HG02973 (cell line): Measurements from ENCODE around the gene APLF.
A peak's percentile ranks its signal among the peaks of the same experiment; 100 is the strongest.

Experiments
- ATAC-seq: cut with Tn5 transposase; IDR thresholded peaks from one replicate; pipeline ENCODE4 v1.9.1; 2021; ENCODE audit warnings: moderate library complexity; ENCODE audit not compliant: unreplicated experiment

APLF gene, protein sequence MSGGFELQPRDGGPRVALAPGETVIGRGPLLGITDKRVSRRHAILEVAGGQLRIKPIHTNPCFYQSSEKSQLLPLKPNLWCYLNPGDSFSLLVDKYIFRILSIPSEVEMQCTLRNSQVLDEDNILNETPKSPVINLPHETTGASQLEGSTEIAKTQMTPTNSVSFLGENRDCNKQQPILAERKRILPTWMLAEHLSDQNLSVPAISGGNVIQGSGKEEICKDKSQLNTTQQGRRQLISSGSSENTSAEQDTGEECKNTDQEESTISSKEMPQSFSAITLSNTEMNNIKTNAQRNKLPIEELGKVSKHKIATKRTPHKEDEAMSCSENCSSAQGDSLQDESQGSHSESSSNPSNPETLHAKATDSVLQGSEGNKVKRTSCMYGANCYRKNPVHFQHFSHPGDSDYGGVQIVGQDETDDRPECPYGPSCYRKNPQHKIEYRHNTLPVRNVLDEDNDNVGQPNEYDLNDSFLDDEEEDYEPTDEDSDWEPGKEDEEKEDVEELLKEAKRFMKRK

DNA sequence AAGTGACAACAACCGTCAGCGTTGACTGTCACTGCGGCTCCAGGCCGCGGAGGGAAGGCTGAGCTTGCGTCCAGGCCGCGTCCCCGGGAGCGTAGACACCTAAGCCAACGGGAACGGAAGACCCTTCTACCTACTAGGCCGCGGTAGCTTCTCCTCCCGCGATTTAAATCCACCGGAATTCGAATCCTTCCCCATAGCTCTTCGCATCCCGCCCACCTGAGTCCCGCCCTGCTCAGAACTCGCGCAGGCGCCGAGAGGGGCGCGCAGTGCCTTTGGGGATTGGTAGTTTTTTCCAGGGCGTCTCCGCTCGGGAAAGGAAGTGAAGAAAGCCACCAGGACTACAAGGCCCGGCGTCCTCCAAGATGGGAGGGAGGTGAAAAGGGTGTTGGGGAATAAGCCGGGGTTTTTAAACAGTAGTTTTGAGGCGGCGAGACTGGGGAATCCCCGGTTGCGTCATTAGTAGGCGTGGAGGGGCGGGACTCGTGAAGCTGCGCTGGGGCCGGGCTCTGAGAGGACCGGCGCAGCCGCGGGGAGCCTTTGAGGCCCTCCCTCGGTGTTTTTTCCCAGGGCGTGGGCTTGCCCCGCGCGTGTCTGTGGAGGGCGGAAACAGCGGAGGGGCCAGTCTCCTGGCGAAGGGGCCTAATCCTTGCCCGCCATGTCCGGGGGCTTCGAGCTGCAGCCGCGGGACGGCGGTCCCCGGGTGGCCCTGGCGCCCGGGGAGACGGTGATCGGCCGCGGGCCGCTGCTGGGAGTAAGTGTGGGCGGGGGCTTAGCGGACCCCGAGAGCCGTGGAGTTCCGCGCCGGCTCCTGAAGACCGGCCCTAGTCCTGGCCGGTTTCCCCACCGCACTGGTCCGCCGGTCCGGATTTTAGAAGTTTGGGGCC, at the start of gene APLF, which contains the start of gene FBXO48:
Gene APLF (plus strand): TSS at position 509 of the 884 bp plus-strand sequence. CDS start 147 bp downstream, at position 656.
Gene FBXO48 (minus strand): TSS at position 218 of the 884 bp plus-strand sequence. CDS start 2,149 bp downstream, outside the sequence.
- ATAC-seq, result peak; percentile 93

DNA sequence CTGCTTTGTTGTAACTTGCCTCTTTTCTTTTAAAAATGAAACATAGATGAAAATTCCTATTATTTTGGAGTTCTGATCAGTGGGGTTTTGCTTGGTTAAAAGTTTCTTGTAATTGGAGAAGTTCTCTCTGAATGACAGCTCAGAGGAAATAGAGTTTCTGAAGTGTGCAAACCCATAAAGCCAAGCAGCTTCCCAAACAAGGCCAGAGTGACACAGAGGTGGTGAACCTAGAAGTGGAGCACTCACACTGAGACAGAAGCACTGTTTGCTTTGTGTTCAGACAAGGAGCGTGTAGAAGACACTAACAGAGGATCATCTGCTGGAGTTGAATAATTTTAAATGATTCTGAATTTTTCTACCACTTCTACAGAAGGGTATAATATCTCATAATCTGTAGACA, 49.5 kb upstream of the APLF start:
- ATAC-seq, result no peak

DNA sequence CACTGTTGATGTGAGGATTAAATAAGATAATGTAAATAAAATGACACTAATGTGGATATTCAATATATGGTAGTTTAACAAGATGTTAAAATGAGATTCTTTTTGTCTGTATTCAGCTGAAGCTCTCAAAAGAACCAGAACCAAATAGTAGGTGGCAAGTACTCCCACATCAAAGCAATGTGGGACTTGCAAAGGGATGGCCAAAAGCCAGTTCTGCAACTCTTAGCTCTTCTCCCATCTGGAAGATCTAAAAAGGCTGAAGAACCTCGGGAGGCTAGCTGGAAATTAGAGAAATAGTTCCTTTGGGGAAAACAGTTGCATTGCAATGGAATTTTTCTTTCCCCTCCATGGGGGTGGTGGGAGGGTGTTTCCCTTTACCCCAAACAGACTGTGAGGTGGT, 49.0 kb upstream of the APLF start:
- ATAC-seq, result no peak

DNA sequence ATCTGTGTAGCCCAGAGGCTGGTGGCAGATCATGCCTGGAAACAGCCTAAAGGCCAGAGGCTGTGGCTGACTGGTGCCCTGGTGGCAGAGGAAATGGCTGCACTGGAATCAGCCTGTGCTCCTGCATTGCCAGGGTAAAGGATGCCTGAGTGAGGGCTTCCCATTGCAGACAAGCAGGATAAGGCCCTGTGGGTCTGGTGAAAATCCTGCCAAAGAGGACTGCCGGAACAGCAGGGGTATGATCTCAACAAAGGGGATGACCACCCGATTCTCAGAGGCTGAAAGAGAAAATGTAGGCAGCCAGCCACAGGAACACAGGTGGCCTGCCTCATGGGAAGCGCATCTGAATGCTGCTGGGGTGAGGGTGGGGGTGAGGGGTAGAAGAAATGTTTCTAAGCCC, 48.5 kb upstream of the APLF start:
- no peak for ATAC-seq

DNA sequence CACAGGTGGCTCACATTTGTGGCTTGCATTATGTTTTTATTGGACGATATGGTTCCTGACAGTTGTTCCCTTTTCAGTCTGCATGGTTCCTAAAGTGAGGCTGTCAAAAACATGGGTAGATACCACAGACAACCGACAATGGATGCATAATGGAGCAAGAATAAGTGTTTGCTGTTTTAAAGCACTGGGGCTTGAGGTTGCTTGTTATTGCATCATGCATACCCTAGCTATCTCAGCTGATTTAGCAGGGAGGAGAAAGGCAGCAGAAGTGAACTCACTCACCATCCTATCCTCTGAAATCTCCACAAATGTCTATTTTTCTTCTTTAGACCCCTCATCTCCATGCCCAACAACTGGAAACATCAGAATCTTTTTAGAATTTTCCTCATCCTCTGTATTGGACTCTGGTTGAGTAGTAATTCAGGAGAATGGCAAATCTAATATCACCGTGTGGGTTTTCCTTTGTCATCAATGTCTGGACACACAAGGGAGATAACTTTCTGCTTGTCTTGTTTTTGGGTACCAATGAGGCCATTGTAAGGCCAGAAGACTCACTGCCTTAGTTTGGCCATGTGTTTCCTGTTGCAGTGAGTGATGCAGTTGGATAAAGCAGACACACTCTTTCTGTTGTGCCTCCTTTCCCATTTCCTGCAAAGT, 47.0 kb upstream of the APLF start:
- no peak for ATAC-seq

DNA sequence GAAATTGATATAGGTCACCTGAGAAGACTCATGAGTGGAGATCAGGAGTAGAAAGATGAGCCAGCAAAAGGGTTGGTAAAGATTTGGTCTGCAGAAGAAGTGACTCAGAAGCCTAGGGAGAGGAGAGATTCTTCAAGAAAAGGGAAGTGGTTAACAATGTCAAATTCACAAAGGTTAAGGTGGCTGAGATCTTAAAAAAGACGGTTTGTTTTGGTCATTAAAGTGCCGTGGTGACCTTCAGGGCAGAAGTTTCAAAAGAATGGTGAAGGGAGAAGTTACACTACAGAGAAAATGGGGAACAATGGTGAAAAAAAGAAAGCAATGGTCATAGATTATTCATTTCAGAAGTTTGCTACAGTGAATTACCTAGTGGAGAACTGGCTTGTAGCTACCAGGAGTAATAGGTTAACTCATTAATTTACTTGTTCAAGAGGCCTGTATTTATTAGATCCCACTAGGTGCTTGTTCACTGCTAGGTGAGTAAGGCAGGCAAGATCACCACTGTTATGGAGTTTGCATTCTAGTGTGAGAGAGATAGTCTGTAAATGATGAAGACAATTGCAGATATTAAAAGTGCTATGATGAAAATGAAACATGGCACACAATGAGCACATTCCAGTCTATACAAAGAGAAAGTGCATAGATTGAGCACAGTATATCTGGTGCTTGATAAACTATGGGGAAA, 43.3 kb upstream of the APLF start:
- ATAC-seq, result peak; percentile 82

DNA sequence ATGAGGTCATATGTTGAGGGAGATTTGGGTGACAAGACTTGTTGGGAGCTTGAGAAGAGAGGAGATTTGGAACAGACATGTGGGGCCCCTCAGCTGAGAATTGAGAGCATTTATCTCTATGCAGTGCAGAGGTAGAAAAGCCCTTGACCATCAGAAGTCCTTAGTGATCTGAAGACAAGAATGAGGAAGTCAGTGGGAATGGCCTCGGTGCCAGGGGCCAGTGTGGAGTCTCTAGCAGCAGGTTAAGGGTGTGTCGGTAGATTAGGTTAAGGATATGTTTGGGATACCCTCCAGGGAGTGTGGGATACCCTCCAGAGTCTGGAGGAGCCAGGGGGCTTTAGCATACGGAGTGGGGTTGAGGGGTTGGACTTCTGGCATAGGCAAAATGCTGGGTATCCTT, 41.9 kb upstream of the APLF start:
- no peak for ATAC-seq

DNA sequence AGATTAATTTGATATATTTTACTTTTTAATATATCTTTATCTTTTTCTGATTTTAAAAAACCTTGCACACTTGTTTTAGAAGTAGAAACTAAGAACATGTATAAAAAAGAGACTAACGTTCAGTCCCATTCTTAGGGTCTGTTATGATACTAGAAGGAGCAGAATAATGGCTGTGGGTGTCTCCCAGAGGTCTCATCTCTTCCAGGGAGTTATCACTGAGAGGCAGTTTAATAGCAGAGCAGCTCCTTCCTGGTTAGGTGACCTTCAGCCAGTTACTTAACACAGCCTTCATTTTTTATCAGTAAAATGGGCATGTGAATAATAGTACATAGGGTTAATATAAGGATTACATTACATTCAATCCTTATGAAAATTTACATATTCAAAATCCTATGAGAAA, 40.9 kb upstream of the APLF start:
- ATAC-seq, result no peak

DNA sequence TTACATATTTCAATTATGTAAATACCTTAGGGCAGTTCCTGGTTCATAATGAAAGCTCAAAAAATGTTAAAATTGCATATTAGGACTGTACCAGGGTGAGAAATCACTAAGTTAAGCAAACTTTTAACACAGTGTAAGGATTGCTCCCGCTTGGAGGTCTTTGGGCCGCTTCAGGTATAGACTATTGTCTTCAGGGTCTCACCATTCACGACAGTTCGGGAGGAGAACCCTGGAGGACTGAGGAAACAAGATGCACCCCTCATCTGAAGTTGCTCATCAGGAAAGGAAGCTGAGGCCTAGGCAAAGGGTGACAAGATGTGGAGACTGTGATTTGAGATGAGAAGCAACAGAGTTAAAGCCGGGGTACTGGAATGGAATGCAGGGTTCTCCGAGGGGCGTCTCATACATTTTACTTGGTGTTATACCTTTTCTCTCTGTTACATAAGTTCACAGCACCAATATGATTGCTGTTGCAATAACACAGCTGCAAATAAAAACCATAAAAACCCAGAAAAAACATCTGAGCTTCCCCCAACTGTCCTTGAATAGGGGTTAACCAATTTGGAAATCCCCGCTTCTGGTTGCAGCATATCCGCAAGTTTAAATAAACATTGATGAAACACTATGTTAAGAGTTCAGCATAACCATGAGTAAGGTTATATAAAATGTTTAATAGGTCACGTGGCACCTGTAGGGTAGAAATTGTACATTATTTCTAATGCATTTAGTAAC, 40.4 kb upstream of the APLF start:
- ATAC-seq, result no peak

DNA sequence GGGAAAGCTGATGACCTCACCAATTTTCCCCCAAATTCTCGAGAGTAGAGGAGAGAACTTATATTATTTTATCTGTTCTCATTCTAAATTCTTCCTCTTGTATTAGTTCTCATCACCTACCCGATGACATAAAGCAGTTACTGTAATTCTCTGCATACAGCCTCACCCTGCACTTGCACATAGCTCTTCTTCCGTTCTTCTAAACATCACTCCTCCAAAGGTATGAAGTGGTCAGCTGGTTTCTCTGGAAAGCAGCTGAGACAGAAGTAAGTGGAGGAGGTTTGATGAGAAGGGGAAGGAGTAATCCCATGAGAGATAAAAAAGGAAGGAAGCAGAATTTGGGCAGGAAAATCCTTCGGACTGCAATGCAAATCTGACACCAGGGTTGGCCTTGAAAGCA, 39.3 kb upstream of the APLF start:
- ATAC-seq, result no peak

DNA sequence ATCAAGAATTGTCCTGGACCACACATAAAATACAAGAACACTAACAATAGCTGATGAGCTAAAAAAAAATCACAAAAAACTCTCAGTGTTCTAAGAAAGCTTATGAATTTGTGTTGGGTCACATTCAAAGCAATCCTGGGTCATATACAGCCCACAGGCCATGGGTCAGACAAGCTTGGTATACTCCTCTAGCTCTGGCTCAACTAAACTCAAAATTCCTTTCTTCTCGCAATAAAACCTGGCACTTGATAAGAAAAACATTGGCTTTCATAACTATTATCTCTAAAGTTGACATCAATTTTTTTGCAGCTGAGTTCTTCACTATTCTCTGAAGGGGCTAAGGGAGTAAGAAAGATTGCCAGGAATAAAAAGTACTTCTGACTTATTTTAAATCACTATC, 38.6 kb upstream of the APLF start:
- ATAC-seq, result no peak

DNA sequence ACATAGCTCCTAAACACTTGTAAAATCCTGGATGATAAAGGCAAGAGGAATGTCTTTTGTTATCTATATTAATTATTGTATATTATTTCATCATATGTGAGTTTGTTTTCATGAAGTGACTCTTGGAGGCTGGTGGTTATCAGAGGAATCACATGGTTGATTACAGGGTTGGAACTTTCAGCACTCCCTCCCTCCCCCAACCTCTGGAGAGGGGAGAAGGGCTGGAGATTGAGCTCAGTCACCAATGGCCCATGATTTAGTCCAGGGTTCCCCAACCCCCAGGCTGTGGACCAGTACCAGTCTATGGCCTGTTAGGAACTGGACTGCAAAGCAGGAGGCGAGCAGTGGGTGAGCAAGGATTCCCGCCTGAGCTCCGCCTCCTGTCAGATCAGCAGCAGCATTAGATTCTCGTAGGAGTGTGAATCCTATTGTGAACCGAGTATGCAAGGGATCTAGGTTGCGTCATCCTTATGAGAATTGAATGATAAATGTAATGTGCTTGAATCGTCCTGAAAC, 38.0 kb upstream of the APLF start:
- no peak for ATAC-seq

DNA sequence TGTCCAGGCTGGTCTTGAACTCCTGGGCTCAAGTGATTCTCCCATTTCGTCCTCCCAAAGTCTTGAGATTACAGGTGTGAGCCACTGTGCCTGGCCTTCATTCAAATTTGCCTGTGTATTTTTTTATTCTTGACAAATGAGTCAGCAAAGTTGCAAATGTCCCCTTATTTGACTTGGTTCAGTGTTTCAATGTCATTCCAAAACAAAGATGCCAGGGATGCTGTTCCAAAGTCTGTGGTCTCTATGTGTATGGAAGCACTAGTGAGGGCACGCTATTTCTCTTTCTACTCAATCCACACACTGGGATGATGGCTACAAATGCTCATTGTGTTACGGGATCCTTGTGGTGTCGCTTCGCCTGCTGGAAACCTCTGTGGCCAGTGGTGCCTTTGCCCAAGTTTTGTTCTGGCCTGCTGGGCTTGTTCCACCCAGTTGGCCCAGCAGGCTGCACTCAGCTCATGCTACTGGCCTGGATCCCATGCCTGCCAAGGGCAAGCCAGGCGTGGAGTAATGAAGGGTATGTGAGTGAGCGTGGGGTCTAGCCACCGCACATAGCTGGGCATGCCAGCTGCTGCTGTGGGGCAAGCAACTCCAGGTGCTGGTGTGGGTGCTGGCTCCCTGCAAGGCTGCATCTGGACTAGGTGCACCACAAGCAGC, 35.9 kb upstream of the APLF start:
- no peak for ATAC-seq

DNA sequence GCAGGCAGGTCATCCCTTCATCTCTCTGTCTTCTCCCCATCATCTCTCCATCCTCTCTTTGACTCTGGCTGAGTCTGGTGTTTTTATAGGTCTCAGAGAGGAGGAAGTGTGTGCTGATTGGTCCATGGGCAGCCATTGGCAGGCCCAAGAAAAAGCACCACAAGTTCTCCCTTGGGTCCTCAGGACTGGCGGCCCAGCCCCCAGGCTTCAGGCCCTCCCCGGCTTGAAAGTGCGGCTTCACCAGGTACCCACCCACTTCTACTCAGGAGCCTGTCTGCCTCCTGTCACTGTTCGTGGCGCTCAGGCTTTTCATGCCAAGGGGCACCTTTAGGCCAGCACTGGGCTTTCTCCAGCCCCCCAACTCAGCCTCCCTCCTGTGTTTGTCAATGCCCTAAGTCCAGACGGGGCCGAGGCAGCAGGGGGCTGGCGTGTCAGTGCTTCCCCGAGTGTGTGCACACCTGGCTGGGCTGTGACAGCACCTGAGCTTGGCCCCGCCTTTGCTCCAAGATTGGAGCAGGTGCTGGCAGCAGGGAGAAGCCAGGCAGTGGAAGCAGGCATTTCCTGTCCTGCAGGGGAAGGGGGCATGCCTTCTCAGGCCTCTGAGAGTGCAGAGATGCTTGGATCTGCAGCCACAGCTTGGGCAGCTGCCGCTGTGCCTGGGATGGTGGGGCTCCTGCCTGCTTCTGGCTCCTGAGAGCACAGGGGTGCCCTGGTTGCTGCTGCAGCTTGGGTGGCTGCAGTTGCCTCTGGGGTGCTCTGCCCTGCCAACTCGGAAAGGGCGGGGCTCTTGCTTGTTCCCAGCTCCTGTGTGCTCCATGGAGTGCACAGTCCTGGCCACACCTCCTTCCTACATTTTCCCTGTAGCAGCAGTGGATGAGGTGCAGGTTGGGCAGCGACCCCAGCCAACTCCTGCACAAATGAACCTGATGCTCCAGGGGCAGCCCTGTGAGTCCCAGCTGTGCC, 34.4 kb upstream of the APLF start:
- no peak for ATAC-seq

DNA sequence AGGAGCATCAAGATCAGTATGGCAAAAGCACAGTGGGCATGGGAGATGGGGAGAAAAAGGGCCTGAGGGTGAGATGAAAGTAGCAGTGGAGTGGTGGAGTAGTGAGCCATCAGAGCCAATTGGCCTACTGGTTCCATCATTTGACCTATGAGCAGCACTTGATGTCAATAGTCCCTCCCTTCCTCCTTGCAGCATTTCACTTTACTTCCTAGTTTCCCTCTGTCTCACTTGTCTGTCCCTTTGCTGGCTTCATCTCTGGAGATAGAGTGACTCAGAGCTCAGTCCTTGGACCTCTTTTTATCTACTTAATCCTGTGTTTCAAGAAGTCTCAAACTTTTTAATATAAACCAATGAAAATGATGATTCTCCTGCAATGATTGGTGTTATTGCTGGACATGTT, 32.4 kb upstream of the APLF start:
- no peak for ATAC-seq

DNA sequence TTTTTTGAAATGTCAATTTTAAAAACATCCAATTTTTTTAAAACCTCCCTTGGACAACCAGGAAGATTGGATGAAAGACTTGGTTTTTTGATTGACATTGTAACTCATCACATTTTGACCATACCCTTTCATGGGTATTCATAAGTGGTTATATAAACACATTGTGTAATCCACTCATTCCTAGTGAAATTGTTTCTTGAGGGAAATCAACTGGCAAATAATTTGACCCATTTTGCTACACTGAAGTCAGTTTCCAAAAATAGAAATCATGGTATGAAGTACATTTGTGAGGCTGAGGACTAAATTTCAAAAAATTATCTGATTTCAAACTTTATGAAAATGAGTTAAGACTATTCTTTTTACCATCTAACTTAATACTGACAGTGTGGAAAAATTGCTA, 31.8 kb upstream of the APLF start:
- no peak for ATAC-seq

DNA sequence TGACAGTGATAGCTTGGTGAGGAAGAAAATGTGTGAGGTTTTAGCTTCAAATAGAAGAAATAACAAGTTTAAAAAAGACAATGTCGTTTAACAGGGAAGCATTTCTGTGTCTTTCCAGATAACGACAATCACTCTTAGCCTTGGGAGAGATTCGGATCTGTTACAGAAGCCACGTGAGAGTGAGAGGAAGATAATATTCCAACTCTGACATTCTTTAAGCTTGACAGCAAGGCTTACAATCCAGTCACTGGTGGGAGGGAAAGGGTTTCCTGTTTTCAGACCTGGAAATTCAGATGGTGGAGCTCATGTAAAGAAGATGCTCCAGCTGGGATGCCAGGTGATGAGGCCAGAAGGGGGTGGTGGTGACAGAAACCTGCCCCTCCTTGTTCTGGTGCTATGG, 31.1 kb upstream of the APLF start:
- no peak for ATAC-seq
